NCI-H2227 (cell line): Measurements from ENCODE around the gene NPEPL1.

Experiments used
- DNase-seq: peaks from one replicate; lab custom pipeline; 2025; ENCODE audit not compliant: unreplicated experiment; lab: John Stamatoyannopoulos, UW

Gene NPEPL1

GRCh38 chr20:58700121-58700821 is 7.7 kb downstream of the NPEPL1 start:
- DNase-seq = no peak

- no peak for DNase-seq
Measured at GRCh38 chr20:58700823-58701222, 8.2 kb downstream of the NPEPL1 start.

- DNase-seq = no peak
Measured at GRCh38 chr20:58701431-58702160, 9.0 kb downstream of the NPEPL1 start.

GRCh38 chr20:58702161-58702510 is 9.5 kb downstream of the NPEPL1 start:
- DNase-seq = no peak

GRCh38 chr20:58702859-58703648 is 10.5 kb downstream of the NPEPL1 start:
- no peak for DNase-seq

- no peak for DNase-seq
Measured at GRCh38 chr20:58703765-58704371, 11.3 kb downstream of the NPEPL1 start.

- DNase-seq = no peak
Measured at GRCh38 chr20:58705208-58705926, 12.8 kb downstream of the NPEPL1 start.

GRCh38 chr20:58706150-58706892 is 13.7 kb downstream of the NPEPL1 start:
- no peak for DNase-seq

- no peak for DNase-seq
Measured at GRCh38 chr20:58706975-58707681, 14.5 kb downstream of the NPEPL1 start.

GRCh38 chr20:58707770-58708169 is 15.2 kb downstream of the NPEPL1 start:
- no peak for DNase-seq

- no peak for DNase-seq
Measured at GRCh38 chr20:58708246-58708931, 15.8 kb downstream of the NPEPL1 start.

- no peak for DNase-seq
Measured at GRCh38 chr20:58709013-58709702, 16.6 kb downstream of the NPEPL1 start.

GRCh38 chr20:58709703-58710039 is 17.1 kb downstream of the NPEPL1 start:
- no peak for DNase-seq

GRCh38 chr20:58710481-58711265 is 18.1 kb downstream of the NPEPL1 start:
- DNase-seq = no peak

- DNase-seq = no peak
Measured at GRCh38 chr20:58711266-58712051, 18.9 kb downstream of the NPEPL1 start.

- no peak for DNase-seq
Measured at GRCh38 chr20:58712151-58712791, 19.7 kb downstream of the NPEPL1 start.
